DND-41 (cell line): ENCODE measurements around the gene NYNRIN.

Experiments
- CTCF ChIP-seq: IDR thresholded peaks from 2 replicates; pipeline ENCODE4 v1.5.1; 2012; ENCODE audit warnings: borderline replicate concordance, low read length, moderate library complexity, mild to moderate bottlenecking; ENCODE audit not compliant: poor library complexity, severe bottlenecking; ENCODE audit errors: extremely low read depth
- EZH2 ChIP-seq: IDR thresholded peaks from 3 replicates; pipeline ENCODE4 v1.6.1; 2012; ENCODE audit warnings: borderline replicate concordance, low read depth, mild to moderate bottlenecking, moderate library complexity, low read length, inconsistent platforms; ENCODE audit not compliant: severe bottlenecking

GRCh38 chr14:24367514-24368211 is 31.1 kb upstream of the NYNRIN start, which contains the start of gene NFATC4:
- TF ChIP-seq CTCF: no peak
- TF ChIP-seq EZH2: no peak
